HG02678 (cell line): ENCODE data around the gene FCAMR.

ENCODE experiments used
- ATAC-seq: cut with Tn5 transposase; IDR thresholded peaks from one replicate; pipeline ENCODE4 v1.9.1; 2021; ENCODE audit warnings: mild to moderate bottlenecking, moderate library complexity; ENCODE audit not compliant: unreplicated experiment

The FCAMR gene

GRCh38 chr1:206970446-206970845, at the start of gene FCAMR:
Gene FCAMR, minus strand, starts transcription at chr1:206970460. Its CDS starts 335 bp downstream, at chr1:206970125.
- ATAC-seq, result no peak

- no peak for ATAC-seq
Measured at GRCh38 chr1:207019661-207020060, 49.4 kb upstream of the FCAMR start.

GRCh38 chr1:207019161-207019560, 48.9 kb upstream of the FCAMR start:
- no peak for ATAC-seq

GRCh38 chr1:207018707-207019106, 48.4 kb upstream of the FCAMR start:
- ATAC-seq, result no peak

GRCh38 chr1:207017615-207018559, 47.6 kb upstream of the FCAMR start:
- ATAC-seq, result no peak

- no peak for ATAC-seq
Measured at GRCh38 chr1:207015791-207016190, 45.5 kb upstream of the FCAMR start.

GRCh38 chr1:207014728-207015127, 44.5 kb upstream of the FCAMR start:
- no peak for ATAC-seq

GRCh38 chr1:207013321-207014085, 43.2 kb upstream of the FCAMR start:
- no peak for ATAC-seq

- no peak for ATAC-seq
Measured at GRCh38 chr1:207010726-207011125, 40.5 kb upstream of the FCAMR start.

GRCh38 chr1:207009945-207010344, 39.7 kb upstream of the FCAMR start:
- ATAC-seq, result no peak

GRCh38 chr1:207009182-207009850, 39.1 kb upstream of the FCAMR start:
- ATAC-seq, result no peak

GRCh38 chr1:207007352-207008033, 37.2 kb upstream of the FCAMR start:
- no peak for ATAC-seq

- no peak for ATAC-seq
Measured at GRCh38 chr1:207006914-207007313, 36.7 kb upstream of the FCAMR start.

- ATAC-seq, result no peak
Measured at GRCh38 chr1:207006083-207006482, 35.8 kb upstream of the FCAMR start.

GRCh38 chr1:207004931-207005830, 34.9 kb upstream of the FCAMR start:
- ATAC-seq, result no peak

GRCh38 chr1:207003210-207003609, 33.0 kb upstream of the FCAMR start:
- no peak for ATAC-seq

GRCh38 chr1:207002724-207003146, 32.5 kb upstream of the FCAMR start:
- no peak for ATAC-seq

- no peak for ATAC-seq
Measured at GRCh38 chr1:207001492-207002245, 31.4 kb upstream of the FCAMR start.
